DMS79 (cell line): ENCODE results near the gene CAPG.
"Not testable (repeated sequence)": the region's sequence is repeated elsewhere in the genome, so short reads cannot be mapped to it uniquely, and the experiment has no call there.

Experiments used
- DNase-seq: peaks from one replicate; lab custom pipeline; 2025; lab: John Stamatoyannopoulos, UW

Gene CAPG

DNA sequence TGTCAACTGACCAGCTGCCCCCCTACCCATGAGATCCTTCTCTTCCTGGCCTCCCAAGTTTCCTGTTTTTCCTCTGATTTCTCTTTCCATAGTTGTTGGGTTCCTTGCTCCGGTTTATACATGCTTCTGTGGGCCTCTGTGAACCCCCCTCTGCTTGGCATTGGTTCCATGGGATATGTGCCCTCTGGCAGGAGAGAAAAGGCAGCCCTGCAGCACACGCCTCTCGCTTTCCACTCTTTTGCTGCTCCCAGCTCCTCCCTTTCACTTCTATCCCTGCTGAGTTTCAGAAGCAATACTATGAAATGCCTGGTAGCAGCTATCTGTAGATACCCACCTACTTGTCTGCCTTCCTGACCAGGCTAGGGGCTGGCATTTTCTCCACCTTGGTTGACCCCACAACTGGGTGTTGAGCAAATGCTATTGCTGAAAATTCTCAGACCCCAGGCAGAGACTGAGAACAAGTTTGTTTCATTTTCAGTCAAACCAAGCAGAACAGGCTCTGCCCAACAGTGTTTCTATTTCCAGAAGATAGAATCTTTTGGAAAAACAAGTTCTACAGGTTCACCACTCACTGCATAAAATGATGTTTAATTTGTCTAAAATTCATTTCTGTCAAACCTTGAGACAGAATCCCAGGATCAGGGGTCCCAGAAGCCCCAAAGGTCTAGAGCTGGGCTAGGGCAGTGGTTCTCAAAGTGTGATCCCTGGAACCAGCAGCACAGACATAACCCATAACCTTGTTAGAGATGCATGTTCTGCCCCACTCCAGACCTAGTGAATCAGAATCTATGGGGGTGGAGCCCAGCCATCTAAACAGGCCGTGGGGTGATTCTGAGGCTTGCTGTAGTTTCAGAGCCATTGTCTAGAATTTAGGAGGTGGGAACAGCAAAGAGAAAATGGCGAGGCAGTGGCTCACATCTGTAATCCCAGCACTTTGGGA lies 13.4 kb downstream of the CAPG start:
- DNase-seq, result no peak

DNA sequence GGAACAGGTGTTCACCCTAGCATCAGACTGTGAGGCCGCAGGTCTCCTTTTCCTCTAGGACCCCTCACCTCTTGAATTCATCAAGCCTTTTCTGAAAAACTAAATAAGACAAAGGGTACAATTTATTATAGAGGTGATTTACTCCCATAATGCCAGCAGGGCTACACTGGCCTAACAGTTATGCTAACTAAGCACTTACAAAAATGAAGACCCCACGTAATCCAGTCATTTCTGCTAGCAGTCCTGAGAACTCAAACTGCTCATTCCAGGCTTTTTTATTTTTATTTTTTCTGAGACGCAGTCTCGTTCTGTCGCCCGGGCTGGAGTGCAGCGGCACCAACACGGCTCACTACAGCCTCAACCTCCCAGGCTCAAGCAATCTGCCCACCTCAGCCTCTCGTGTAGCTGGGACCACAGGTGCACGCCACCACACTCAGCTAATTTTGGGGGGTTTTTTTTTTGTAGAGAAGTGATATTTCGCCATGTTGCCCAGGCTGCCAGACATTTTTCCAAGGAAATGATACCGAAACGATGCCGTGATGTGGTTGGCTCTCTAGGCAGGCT lies 14.2 kb downstream of the CAPG start:
- DNase-seq, result no peak

DNA sequence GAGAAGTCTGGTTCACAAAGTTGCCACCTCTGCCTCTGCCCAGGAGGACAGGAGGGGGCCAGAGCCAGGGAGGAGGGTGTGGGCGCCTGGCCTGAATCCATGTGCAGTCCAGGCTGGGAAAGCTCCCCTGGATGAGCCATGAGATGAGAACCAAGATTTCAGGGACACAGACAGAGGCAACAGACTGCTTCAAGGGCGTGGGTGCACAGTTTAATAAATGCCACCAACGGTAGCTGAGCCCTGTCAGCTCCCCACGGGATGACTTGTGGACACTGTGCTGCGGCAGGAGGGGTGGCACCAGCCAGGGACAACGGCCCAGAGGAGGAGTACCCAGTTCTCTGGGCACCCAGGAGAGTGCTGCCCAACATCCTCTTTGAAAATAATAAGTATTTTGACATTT lies 15.2 kb downstream of the CAPG start:
- DNase-seq, result no peak

DNA sequence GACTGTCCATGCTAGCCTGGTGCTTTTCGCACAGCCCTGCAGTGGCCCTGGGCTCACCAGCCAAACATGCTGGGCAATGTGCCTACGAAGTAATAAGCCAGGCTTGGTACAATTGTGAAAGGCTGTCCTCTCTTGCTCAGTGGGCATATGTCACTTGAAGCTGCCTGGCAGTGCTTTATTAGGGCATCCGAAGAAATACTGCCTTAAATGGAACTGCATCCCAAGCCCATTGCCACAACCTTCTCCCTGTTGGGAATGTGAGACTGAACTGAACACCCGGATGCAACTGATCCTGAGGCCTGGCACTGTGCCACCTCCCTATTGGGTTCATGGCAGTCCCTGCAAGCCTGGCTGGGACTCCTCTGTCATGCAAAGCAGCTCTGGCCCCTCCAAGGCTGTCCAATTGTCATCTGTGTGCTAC lies 15.9 kb downstream of the CAPG start:
- no peak for DNase-seq

DNA sequence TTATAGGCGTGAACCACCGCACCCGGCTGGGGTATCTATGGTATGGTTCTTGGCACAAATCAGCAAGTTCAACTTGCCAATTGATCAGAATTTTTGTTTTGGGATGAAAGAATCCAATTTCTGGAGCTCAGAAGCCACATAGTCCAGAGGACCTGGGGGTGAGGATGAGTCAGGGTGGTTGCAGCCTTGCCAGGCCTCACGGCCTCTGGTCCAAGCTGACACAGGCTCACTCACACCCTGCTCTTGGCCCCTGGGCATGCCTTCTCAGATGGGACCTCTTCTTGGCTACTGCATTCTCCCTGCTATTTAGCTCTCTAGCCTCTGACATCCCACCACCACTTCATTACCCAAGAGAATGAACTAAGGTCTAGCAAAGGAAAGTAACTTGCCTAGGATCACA lies 16.3 kb downstream of the CAPG start:
- DNase-seq, result no peak

DNA sequence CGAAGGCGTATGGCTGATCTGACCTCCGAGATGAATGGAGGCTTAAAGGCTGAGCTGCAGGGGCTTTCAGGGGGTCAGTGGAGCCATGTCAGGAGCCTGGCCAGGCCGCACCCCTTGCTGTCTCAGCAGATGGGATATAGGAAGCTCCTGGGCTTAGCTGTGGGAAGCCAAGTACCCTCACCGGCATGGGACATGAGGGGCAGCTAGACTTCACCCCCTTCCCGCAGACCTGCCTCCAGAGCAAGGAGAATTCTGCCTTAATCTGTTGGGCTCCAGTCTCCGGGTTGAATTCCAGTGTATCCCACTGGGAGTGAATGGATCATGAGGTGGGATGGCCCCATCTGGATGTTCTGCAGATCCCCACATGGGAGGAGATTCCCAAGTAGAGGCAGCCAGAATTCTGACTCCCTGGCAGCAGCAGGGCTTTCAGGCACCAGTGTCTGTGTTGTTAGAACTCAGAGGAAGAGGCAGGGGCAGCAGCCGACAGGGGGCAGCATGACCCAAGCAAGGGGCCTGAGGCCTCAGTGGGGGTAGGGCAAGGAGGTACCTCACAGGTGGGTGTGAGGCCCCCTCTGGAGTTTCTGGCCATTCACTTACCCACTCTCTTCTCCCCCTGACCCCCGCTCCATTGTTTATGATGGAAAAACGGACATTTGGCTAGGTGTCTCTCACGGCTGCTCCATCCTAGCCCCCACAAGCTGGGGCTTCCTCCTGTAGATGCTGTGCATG lies 19.1 kb downstream of the CAPG start:
- no peak for DNase-seq

DNA sequence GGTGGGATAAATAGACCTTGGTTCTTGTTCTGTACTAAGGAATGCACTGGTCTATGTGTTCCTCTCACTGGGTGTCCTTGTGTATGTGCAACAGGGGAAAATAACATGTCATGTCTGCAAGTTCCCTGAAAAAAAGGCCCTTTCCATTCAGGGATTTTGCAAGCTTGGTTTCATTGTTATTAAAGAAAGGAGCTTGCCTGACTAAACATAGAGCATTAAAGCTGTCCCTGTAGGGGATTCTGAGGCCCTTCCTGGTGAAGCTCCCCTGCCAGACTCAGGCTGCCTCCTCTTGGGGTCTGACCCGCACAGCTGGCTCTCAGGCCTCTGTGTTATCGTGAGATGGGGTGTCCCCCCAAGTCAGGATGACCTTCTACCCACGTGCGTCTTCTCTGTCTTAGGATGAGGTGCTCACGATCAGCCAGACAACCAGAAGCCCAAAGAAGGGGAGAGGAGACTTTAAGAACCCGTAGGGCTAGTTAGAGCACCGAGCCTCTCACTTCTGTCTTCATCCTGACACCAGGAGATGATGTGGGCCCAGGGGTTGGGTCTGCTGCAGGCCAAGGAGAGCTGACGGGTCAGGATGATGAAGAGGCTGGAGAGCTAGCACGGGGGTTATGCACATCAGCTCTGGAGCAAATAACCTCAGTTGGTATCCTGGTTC lies 21.2 kb downstream of the CAPG start:
- no peak for DNase-seq

DNA sequence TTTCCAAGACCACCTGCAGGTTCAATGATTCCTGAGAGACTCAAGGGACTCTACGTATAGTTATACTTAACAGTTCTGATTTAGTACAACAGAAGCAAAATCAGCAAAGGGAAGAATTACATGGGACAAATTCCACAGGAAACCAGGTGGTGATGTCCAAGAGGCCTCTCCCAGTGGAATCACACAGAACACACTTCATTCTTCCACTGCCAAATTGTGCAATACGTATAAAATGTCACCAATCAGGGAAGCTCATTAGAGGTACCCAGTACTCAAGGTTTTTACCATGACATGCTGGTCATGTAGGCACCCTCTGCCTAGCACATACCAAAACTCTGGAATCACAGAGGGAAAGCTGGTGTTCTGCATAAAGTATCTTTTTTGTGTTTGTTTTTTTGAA lies 22.4 kb downstream of the CAPG start:
- DNase-seq, result no peak

DNA sequence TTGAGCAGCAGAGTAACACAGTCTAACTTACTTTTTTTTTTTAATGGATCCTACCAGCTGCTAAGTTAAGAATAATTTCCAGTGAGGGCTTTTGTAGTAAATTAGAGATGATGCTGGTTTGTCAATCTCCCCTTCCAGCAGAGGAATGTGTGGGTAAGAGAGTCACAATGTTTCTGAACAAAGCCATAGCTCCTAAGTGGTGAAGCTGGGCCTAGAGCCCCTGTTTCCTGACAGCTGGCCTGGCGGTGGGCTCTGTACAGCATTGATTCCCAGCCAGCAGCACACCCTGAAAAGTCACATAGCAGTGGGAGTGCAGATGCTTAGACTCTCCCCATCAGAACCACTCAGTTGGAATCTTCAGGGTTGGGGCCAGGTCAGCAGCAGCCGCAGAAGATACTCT lies 24.4 kb downstream of the CAPG start:
- DNase-seq, result no peak

DNA sequence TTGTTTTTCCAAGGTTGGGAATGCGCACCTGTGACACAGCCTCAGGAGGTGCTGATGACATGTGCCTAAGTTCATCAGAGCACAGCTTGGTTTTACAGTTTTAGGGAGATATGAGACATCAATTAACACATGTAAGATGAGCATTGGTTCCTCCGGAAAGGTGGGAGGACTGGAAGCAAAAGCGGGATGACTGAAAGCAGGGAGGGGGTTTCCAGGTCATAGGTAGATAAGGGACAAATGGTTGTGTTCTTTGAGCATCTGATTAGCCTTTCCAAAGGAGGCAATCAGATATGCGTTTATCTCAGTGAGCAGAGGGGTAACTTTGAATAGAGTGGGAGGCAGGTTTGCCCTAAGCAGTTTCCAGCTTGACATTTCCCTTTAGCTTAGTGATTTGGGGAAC lies 26.3 kb downstream of the CAPG start:
- no peak for DNase-seq

DNA sequence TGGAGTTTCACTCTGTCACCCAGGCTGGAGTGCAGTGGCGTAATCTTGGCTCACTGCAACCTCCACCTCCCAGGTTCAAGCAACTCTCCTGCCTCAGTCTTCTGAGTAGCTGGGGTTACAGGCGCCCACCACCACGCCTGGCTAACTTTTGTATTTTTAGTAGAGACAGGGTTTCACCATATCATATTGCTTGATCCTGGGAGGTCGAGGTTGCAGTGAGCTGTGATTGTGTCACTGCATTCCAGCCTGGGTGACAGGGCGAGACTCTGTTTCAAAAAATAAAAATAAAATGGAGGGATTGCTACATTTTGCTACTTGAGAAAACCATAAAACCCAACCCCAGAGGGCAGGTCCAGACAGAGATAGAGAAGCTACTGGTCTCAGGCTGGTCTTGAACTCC lies 27.0 kb downstream of the CAPG start:
- DNase-seq, result not testable (repeated sequence)

DNA sequence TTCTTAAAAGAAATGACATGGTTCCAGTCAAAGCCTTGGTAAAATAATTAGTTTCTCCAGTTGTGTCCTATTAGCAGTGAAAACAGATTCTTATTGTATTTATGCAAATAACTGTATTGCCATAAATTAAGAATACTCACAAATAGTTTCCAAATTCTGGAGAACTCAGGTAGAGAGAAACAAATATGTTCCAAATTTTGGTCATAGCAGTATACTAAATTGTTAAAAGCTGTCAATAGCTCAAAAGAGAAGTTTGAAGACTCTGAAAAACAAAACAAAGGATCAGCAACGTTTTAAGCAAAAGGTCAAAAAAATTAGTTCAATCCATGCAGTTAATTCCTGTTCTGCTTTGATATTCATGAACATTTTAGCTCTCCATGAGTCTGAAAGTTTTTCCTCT lies 30.1 kb downstream of the CAPG start:
- no peak for DNase-seq

DNA sequence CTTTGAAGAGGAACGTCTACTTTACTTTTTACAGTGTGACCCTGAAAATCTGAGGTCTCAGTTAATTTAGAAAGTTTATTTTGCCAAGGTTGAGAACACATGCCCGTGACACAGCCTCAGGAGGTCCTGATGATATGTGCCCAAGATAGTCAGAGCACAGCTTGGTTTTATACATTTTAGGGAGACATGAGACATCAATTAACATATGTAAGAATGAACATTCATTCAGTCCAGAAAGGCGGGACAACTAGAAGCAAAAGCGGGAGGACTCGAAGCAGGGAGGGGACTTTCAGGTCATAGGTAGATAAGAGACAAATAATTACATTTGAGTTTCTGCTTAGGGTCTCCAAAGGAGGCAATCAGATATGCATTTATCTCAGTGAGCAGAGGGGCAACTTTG lies 31.9 kb downstream of the CAPG start:
- DNase-seq, result no peak

DNA sequence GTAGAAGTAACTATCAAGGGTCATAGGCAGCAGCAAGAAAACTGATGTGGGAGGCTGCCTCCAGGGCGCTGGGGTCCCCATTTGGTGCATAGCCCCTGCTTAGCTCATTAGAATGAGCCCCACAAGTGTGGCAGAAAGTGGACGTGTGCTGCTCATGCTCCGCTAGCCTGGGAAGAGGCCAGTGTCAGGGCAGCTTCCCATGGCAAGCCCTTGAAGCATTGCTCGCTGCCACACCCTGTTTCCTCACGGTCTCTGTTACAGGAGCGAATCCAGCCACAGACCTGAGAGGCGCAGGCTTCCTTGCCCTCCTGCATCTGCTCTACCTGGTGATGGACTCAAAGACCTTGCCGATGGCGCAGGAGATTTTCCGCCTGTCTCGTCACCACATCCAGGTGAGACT lies 33.1 kb downstream of the CAPG start:
- DNase-seq, result no peak

DNA sequence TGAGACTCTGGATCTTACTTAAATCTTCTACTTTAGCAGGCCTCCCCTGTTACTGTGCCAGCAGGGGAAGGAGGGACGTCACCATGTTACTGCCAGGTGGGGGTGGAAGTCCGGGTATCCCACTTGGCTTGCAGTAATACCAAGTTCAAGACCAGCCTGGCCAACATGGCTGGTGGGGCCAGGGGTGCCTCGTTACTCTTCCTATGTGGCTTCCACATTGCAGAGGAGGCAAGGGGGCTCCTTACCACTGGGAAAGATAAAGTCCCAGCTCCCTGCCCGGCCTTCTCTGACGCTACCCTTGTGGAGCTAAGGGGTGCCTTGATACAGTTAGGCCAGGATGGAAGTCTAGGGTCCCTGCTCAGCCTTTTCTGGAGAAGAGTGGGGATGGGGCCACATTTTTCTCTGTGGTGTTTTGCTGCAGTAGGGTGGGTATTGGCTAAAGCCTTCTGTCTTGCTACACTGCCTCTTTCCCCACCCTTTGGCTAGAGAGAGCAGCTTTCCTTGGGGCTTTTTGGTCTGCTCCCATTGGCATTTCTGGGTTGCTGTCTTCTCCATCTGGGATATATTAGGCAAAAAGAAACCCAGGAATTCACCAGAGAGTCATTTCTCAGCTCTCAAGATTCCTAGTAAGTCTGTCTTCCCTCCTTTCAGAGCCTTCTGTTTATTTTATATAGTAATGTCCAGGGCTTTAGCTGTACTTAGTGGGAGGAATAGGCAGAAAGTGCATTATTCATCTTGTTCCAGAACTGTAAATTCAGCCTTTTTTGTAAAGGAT lies 33.7 kb downstream of the CAPG start:
- no peak for DNase-seq

DNA sequence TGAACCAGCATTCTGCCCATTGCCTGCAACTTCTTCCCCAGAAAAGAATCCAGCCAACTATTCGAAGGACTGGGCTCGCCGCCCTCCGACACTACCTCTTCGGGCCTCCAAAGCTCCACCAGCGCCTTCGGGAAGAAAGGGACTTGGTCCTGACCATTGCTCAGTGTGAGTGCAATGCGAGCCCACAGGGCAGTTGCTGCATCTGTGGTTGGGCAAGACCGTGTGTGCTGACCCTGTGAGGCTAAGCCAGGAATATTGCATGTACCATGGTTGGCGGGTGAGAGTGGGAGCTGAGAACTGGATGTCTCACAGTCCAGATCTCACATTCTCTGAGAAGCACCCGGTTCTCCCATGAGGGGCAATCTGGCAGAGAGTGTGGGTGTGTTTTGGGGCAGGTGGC lies 39.1 kb downstream of the CAPG start:
- DNase-seq, result no peak

DNA sequence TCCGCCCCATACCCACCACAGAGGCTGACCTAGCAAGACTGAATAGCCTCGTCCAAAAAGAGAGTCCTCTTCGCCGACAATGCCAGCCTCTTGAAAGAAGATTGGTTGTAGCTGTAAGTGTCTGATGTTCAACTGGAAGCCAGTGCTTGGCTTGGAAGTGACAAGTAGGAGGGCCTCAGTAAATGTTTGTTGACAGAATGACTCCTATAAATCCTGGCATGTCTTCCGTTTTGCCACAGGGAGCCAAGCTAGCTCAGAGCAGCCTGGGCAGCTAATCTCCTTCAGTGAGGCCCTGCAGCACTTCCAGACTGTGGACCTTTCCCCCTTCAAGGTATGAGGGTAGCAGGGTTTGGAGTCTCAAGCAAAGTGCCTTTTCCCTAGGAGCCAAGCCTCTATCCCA lies 40.7 kb downstream of the CAPG start:
- no peak for DNase-seq

DNA sequence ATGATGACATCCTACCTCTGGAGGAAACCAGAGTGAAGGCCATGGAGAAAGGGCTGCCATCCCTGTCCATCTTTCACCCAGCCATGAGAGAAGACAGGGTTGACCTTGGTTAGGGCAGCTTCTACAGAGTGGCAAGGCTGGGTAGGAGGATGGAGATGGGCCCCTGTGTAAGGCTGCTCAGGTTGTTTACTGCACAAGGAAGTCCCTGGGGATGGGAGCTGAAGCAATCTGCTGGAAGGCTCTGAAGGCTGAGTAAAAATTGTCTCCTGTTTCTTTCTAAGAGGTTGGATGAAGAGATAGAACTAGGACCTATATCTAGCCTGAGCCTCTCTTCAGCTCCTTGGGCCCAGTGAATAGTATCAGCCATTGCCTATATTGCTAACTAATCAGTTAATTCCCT lies 41.2 kb downstream of the CAPG start:
- no peak for DNase-seq

DNA sequence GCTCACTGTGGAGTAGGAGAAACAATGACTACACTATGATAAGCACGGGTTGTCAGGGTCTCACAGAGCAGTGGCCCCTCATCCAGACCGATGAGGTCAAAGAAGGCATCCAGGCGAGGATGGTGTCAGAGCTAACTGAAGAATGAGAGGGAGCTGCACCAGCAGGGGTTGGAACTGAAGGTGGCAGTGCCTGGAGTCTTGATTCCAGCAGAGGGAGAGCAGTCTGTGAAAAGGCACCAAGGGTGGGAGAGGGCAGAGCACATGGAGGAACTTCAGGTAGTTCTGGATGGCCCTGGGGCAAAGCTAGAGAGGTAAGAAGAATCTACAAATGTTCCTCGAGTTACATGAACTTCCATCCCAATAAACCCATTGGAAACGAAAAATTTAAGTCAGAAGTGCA lies 43.0 kb downstream of the CAPG start:
- no peak for DNase-seq

DNA sequence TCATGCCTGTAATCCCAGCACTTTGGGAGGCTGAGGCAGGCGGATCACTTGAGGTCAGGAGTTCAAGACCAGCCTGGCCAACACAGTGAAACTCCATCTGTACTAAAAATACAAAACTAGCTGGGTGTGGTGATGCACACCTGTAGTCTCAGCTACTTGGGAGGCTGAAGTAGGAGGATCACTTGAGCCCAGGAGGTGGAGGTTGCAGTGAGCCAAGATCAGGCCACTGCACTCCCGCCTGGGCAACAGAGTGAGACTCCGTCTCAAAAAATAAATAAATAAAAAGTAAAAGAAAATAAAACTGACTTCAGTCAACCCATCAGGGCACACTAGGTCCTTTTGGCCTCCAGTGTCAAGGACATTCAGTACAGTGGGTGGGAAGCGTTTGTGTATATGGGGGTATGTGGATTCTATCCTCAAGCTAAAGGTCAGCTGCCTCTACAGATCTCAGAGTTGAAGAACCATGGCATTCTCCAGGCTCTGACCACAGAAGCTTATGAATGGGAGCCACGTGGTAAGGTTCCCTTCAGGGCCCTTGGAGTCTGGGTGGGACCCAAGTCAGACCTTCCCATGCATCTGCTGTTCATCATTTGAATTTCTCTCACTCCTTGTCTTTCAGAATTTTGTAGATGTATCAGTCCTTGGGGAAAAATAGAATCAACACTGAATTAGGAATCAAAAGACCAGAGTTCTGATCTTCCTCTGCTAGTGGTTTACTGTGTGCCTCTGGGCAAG lies 47.3 kb downstream of the CAPG start:
- not testable (repeated sequence) for DNase-seq

DNA sequence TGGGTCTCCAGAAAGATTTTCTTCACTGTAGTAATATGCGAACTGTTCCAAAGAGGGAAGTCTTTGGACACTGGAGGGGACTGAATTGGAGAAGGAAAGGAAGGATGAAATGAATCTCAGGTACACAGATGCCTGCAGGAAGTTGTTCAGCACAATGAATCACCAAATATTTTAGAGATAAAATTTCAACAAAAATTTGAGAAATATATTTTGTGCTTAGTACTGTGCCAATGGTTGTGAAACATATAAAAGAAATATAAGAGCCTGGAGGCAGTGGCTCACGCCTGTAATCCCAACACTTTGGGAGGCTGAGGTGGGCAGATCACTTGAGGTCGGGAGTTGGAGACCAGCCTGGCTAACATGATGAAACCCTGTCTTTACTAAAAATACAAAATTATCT lies 52.4 kb downstream of the CAPG start:
- no peak for DNase-seq
